Panc1 (cell line): Measurements from ENCODE around the gene RPL18. TPM values are rescaled to one million over a fixed set of nuclear protein-coding genes. Genes with fewer than 3 reads are reported as not detected.
A peak's percentile ranks its signal among the peaks of the same experiment; 100 is the strongest.

Experiments used
- ATAC-seq: fragments of 200-7000 bp; cut with Tn5 transposase; 2 replicates; pipeline ENCODE4 v1.9.1; 2020; ENCODE audit warnings: mild to moderate bottlenecking, moderate library complexity
- BruUV-seq: library from RNA; stranded (reverse); fragments of 400-500 nt; replicated peaks from 2 replicates; lab custom pipeline; 2021; lab: Mats Ljungman, UMichigan
- CTCF ChIA-PET: fragments of 300-600 bp; sonication (Branson Sonifier 250); formaldehyde crosslinking; loops from one replicate; lab custom pipeline; 2022; ENCODE audit warnings: antibody characterized with exemption; lab: Charles Lee
- POLR2A ChIA-PET: fragments of 300-600 bp; sonication (Branson Sonifier 250); formaldehyde crosslinking; loops from one replicate; lab custom pipeline; 2022; ENCODE audit warnings: antibody characterized with exemption; lab: Charles Lee
- DNase-seq: peaks from one replicate; pipeline ENCODE4 v3.0.0-alpha.2; 2010; ENCODE audit warnings: low read depth, low spot score
- H3K27ac ChIP-seq: 2 replicates; pipeline ENCODE4 v1.5.1; 2011; ENCODE audit warnings: mild to moderate bottlenecking, low read length, inconsistent platforms
- H3K27me3 ChIP-seq: fragments of 200-500 bp; sonication (Bioruptor generic); 2 replicates; pipeline ENCODE4 v1.6.0; 2014; ENCODE audit warnings: low read length, inconsistent platforms; ENCODE audit not compliant: control insufficient read depth, insufficient read depth
- H3K36me3 ChIP-seq: fragments of 200-500 bp; sonication (Bioruptor generic); 2 replicates; pipeline ENCODE4 v1.5.1; 2014; ENCODE audit warnings: inconsistent platforms, mild to moderate bottlenecking, low read length, moderate library complexity; ENCODE audit not compliant: control insufficient read depth, insufficient read depth
- H3K4me1 ChIP-seq: 2 replicates; pipeline ENCODE4 v1.5.1; 2011; ENCODE audit warnings: inconsistent platforms, mild to moderate bottlenecking, low read length, moderate library complexity; ENCODE audit not compliant: control insufficient read depth, insufficient read depth
- H3K4me3 ChIP-seq, 2 experiments: 2 replicates each; pipeline ENCODE4 v1.5.1; 2011 to 2012; ENCODE audit warnings: low read depth in 2 of 2, low read length in 2 of 2, mild to moderate bottlenecking in 2 of 2, inconsistent platforms in 1 of 2, moderate library complexity in 1 of 2
- H3K9me3 ChIP-seq: fragments of 200-500 bp; sonication (Bioruptor generic); 2 replicates; pipeline ENCODE4 v1.5.1; 2014; ENCODE audit warnings: low read depth, mild to moderate bottlenecking, inconsistent platforms, low read length, moderate library complexity; ENCODE audit not compliant: control insufficient read depth, insufficient read depth
- CTCF ChIP-seq: fragments of 450-650 bp; IDR thresholded peaks from 2 replicates; pipeline ENCODE4 v1.5.1; 2017; ENCODE audit warnings: mild to moderate bottlenecking
- POLR2AphosphoS5 ChIP-seq: IDR thresholded peaks from 2 replicates; pipeline ENCODE4 v1.6.1; 2012; ENCODE audit warnings: mild to moderate bottlenecking, low read depth, low read length, moderate library complexity
- REST ChIP-seq, 2 experiments: IDR thresholded peaks; 2 replicates each; pipeline ENCODE4 v1.6.1; 2011 to 2012; ENCODE audit warnings: low read depth in 2 of 2, control low read depth in 1 of 2, low read length in 1 of 2, mild to moderate bottlenecking in 1 of 2, moderate library complexity in 1 of 2; ENCODE audit not compliant: insufficient read depth in 1 of 2
- SIN3A ChIP-seq: IDR thresholded peaks from 2 replicates; pipeline ENCODE4 v1.6.1; 2012; ENCODE audit warnings: low read depth, mild to moderate bottlenecking, low read length, moderate library complexity, borderline replicate concordance; ENCODE audit not compliant: insufficient read depth
- TCF7L2 ChIP-seq: IDR thresholded peaks from 2 replicates; pipeline ENCODE4 v1.6.1; 2011; ENCODE audit warnings: mild to moderate bottlenecking, low read depth, low read length, inconsistent platforms
- in situ Hi-C: cut with HindIII; loops from 2 replicates; pipeline ENCODE4 v1.10.0; 2016; ENCODE audit warnings: low sequenced_read_pairs, low pct_unique_long_range_greater_than_20kb
- intact Hi-C: fragments of 100-400 bp; cut with micrococcal nuclease; formaldehyde crosslinking; loops from one replicate; pipeline ENCODE4 v1.10.0; 2022; ENCODE audit not compliant: unreplicated experiment
- total RNA-seq: library from RNA; stranded (reverse); gene quantifications from one replicate; pipeline ENCODE4 v1.2.1, GENCODE V29; 2021; ENCODE audit not compliant: unreplicated experiment

The RPL18 gene
- total RNA-seq, 1 experiment from 2014 or later: 670 TPM

- Histone ChIP-seq H3K27me3 (no peaks in the 10 kb centered on the region), H3K4me3 (no peak overlapping the region), H3K27ac (no peak overlapping the region), H3K9me3 (no peaks in the 10 kb centered on the region), H3K4me1 (peaks cover 23% of the 10 kb centered on the region), H3K36me3 (no peaks in the 10 kb centered on the region)
- TF ChIP-seq CTCF (no peak), REST (IDR thresholded peaks at IDR 0.05; ENCODE audit: insufficient read depth in 1 of 2, low read depth in 2 of 2, low read length in 1 of 2) (no peak), TCF7L2 (no peak), SIN3A (no peak), POLR2AphosphoS5 (no peak)
- intact Hi-C loops (no loop called here), in situ Hi-C loops (no loop called here)
- no peak for ATAC-seq
- BruUV-seq: no TSS peak
- no peak for DNase-seq
- POLR2A ChIA-PET: no interaction called here
- CTCF ChIA-PET: no interaction called here
Measured at GRCh38 chr19:48630296-48631063, 11.5 kb upstream of the RPL18 start.

- H3K27me3 ChIP-seq: no peaks in the 10 kb centered on the region
- H3K27ac ChIP-seq: no peak overlapping the region
- H3K4me1 ChIP-seq: peaks cover 18% of the 10 kb centered on the region
- CTCF ChIA-PET: no interaction called here
- in situ Hi-C loops: no loop called here
- no peak overlapping the region for H3K4me3 ChIP-seq
- no TSS peak for BruUV-seq
- intact Hi-C loops: no loop called here
- POLR2A ChIA-PET: interaction anchor here (0.9 kb wide), 1 partner anchor 10 kb away, joined by 3 read pairs; no protein-coding TSS in a partner anchor
- H3K9me3 ChIP-seq: no peaks in the 10 kb centered on the region
- TF ChIP-seq SIN3A: no peak
- TF ChIP-seq POLR2AphosphoS5: peak; percentile 32; the same call in 1 of the 2 replicates
- no peak for TF ChIP-seq REST (IDR thresholded peaks at IDR 0.05; ENCODE audit: insufficient read depth in 1 of 2, low read depth in 2 of 2, low read length in 1 of 2)
- TF ChIP-seq CTCF: no peak
- no peak for DNase-seq
- peak; percentile 31 for ATAC-seq
- H3K36me3 ChIP-seq: no peaks in the 10 kb centered on the region
Measured at GRCh38 chr19:48629599-48630295, 10.8 kb upstream of the RPL18 start.
